AML-193 (cell line): Measurements from ENCODE around the gene THOC6.
"Not testable (repeated sequence)": the region's sequence is repeated elsewhere in the genome, so short reads cannot be mapped to it uniquely, and the experiment has no call there.

ENCODE experiments used
- DNase-seq, 2 experiments: peaks; one replicate each; lab custom pipeline; 2025; lab: John Stamatoyannopoulos, UW

Gene THOC6

GRCh38 chr16:3072148-3072547, 48.3 kb downstream of the THOC6 start:
- not testable (repeated sequence) for DNase-seq

GRCh38 chr16:3072576-3073263, 48.9 kb downstream of the THOC6 start:
- not testable (repeated sequence) for DNase-seq

GRCh38 chr16:3073448-3073847, 49.6 kb downstream of the THOC6 start:
- DNase-seq, result no peak

GRCh38 chr16:3074860-3075522, 51.2 kb downstream of the THOC6 start:
- peak; percentile 76 to 81 for DNase-seq

GRCh38 chr16:3075523-3075915, 51.7 kb downstream of the THOC6 start:
- DNase-seq, result no peak

GRCh38 chr16:3075946-3076345, 52.1 kb downstream of the THOC6 start:
- DNase-seq, result not testable (repeated sequence)

GRCh38 chr16:3076577-3076976, 52.7 kb downstream of the THOC6 start:
- DNase-seq, result no peak
